ENCODE measurements around the gene SF3B4. TPM values are rescaled to one million over a fixed set of nuclear protein-coding genes. Genes with fewer than 3 reads are reported as not detected.

Gene SF3B4
- total RNA-seq = 10 to 100 TPM; 15.0 to 22.1 TPM

- peak; percentile 88 for TF ChIP-seq POLR2A (IDR thresholded peaks at IDR 0.05)
- TF ChIP-seq POLR2AphosphoS5 (IDR thresholded peaks at IDR 0.05) = peak; percentile 99
- peak in 1 of 4 experiments; percentile 37 for TF ChIP-seq CTCF (IDR thresholded peaks at IDR 0.05)
- WGBS = under 1% methylated on average over 47 of the region's 47 CpGs
- peaks cover 10 to 11% of the 10 kb centered on the region in 2 donors for H3K36me3 ChIP-seq
- peak; percentile 97 for DNase-seq (ENCODE audit: low spot score)
- no peaks in the 10 kb centered on the region for H3K27me3 ChIP-seq (replicated peaks; ENCODE audit: insufficient read depth)
- H3K4me3 ChIP-seq = peak within 1 kb of the TSS; percentile 59 to 76
- peak within 1 kb of the TSS; percentile 95 to 98 for H3K27ac ChIP-seq
- H3K9me3 ChIP-seq = no peaks in the 10 kb centered on the region
- intact Hi-C loops (cut with DNase I) = no loop called here
- H3K4me1 ChIP-seq (replicated peaks) = peaks cover 13% of the 10 kb centered on the region
These were observed at the start of gene SF3B4 for GRCh38 chr1:149927563-149928400. TSS of gene SF3B4 (minus strand) at chr1:149927803. CDS start at chr1:149927759, 44 bp downstream.

- DNase-seq (ENCODE audit: low spot score) = no peak
- no peaks in the 10 kb centered on the region for H3K36me3 ChIP-seq
- WGBS = 78% methylated on average over 3 of the region's 3 CpGs
- H3K4me3 ChIP-seq = no peak overlapping the region
- H3K27me3 ChIP-seq (replicated peaks; ENCODE audit: insufficient read depth) = no peaks in the 10 kb centered on the region
- H3K27ac ChIP-seq = no peak overlapping the region
- TF ChIP-seq POLR2A (IDR thresholded peaks at IDR 0.05) (no peak), POLR2AphosphoS5 (IDR thresholded peaks at IDR 0.05) (no peak), CTCF (IDR thresholded peaks at IDR 0.05) (no peak)
- H3K4me1 ChIP-seq (replicated peaks) = no peaks in the 10 kb centered on the region
- H3K9me3 ChIP-seq = no peaks in the 10 kb centered on the region
- intact Hi-C loops (cut with DNase I) = no loop called here
These were observed 49.7 kb upstream of the SF3B4 start for GRCh38 chr1:149977345-149977744.

GRCh38 chr1:149972547-149972946, 44.9 kb upstream of the SF3B4 start:
- WGBS = 92% methylated on average over 2 of the region's 2 CpGs
- TF ChIP-seq POLR2AphosphoS5 (IDR thresholded peaks at IDR 0.05) (no peak), CTCF (IDR thresholded peaks at IDR 0.05) (no peak), POLR2A (IDR thresholded peaks at IDR 0.05) (no peak)
- no peaks in the 10 kb centered on the region for H3K4me1 ChIP-seq (replicated peaks)
- no peak overlapping the region for H3K4me3 ChIP-seq
- no peaks in the 10 kb centered on the region for H3K9me3 ChIP-seq
- intact Hi-C loops (cut with DNase I) = no loop called here
- no peaks in the 10 kb centered on the region for H3K36me3 ChIP-seq
- no peak for DNase-seq (ENCODE audit: low spot score)
- H3K27me3 ChIP-seq (replicated peaks; ENCODE audit: insufficient read depth) = no peaks in the 10 kb centered on the region
- no peak overlapping the region for H3K27ac ChIP-seq

GRCh38 chr1:149967646-149968045, 40.0 kb upstream of the SF3B4 start:
- H3K36me3 ChIP-seq = no peaks in the 10 kb centered on the region

More at GRCh38 chr1:149967646-149968045, 40.0 kb upstream of the SF3B4 start:
- intact Hi-C loops (cut with DNase I) = no loop called here
- no peak for TF ChIP-seq CTCF (IDR thresholded peaks at IDR 0.05)
- TF ChIP-seq POLR2A (IDR thresholded peaks at IDR 0.05) = no peak
- TF ChIP-seq POLR2AphosphoS5 (IDR thresholded peaks at IDR 0.05) = no peak
- Histone ChIP-seq H3K27ac (no peak overlapping the region), H3K27me3 (replicated peaks; ENCODE audit: insufficient read depth) (no peaks in the 10 kb centered on the region), H3K4me1 (replicated peaks) (no peaks in the 10 kb centered on the region), H3K4me3 (no peak overlapping the region), H3K9me3 (no peaks in the 10 kb centered on the region)
- DNase-seq (ENCODE audit: low spot score) = no peak
